Measurements from ENCODE around the gene CAPN6. TPM values are rescaled to one million over a fixed set of nuclear protein-coding genes. Genes with fewer than 3 reads are reported as not detected.

CAPN6 gene
- total RNA-seq, 1 experiment from 2014 or later: 3.1 TPM

- Mint-ChIP-seq H3K27me3 (ENCODE audit: low read depth) (peaks cover 8% of the 10 kb centered on the region), H3K4me1 (no peaks in the 10 kb centered on the region)
- CTCF ChIA-PET: no interaction called here
These were observed 12.7 kb upstream of the CAPN6 start for GRCh38 chrX:111282991-111283390.

More at GRCh38 chrX:111282991-111283390, 12.7 kb upstream of the CAPN6 start:
- no peak for DNase-seq (ENCODE audit: low spot score)
- TF ChIP-seq STAT6 (CRISPR knock-in tag; conservative IDR thresholded peaks at IDR 0.05; ENCODE audit: low read depth): no peak
- no peak for TF ChIP-seq E2F1 (CRISPR knock-in tag; IDR thresholded peaks at IDR 0.05)
- no peak for TF ChIP-seq ZNF423 (CRISPR knock-in tag; IDR thresholded peaks at IDR 0.05)
- TF ChIP-seq CREB1 (CRISPR knock-in tag; IDR thresholded peaks at IDR 0.05): no peak
- no peak for TF ChIP-seq ZNF281 (CRISPR knock-in tag; IDR thresholded peaks at IDR 0.05)
- no peak for TF ChIP-seq ZNF671 (CRISPR knock-in tag; IDR thresholded peaks at IDR 0.05)
- no peak for TF ChIP-seq GABPB1 (CRISPR knock-in tag; IDR thresholded peaks at IDR 0.05)
- no peak for TF ChIP-seq PRDM15 (CRISPR knock-in tag; IDR thresholded peaks at IDR 0.05)
- TF ChIP-seq RELA (CRISPR knock-in tag; IDR thresholded peaks at IDR 0.05; ENCODE audit: borderline replicate concordance): no peak
- TF ChIP-seq ZNF138 (CRISPR knock-in tag; conservative IDR thresholded peaks at IDR 0.05): no peak
- no peak for ATAC-seq
- H3K36me3 Mint-ChIP-seq: no peaks in the 10 kb centered on the region
- no peak overlapping the region for H3K27ac Mint-ChIP-seq
- H3K9me3 Mint-ChIP-seq: no peaks in the 10 kb centered on the region
- POLR2A ChIA-PET: interaction anchor here (0.6 kb wide), 1 partner anchor 260 kb away, joined by 10 read pairs; no protein-coding TSS in a partner anchor
- H3K4me3 Mint-ChIP-seq: no peak overlapping the region

All from WTC11 (cell line).